PC-9 (cell line): Measurements from ENCODE around the gene ATP1A3.
A peak's percentile ranks its signal among the peaks of the same experiment; 100 is the strongest.

Experiments
- CTCF ChIP-seq: fragments of 200-600 bp; sonication (generic); conservative IDR thresholded peaks from 2 replicates; pipeline ENCODE4 v1.6.1; 2017; ENCODE audit warnings: mixed run types, antibody characterized with exemption, mild to moderate bottlenecking, moderate library complexity
- EZH2 ChIP-seq: fragments of 200-600 bp; sonication (generic); IDR thresholded peaks from 2 replicates; pipeline ENCODE4 v1.8.0; 2017; ENCODE audit warnings: antibody characterized with exemption, low read depth

GRCh38 chr19:42023121-42023942 lies 29.3 kb upstream of the ATP1A3 start:
- TF ChIP-seq CTCF (peak; percentile 60), EZH2 (no peak)
